Stimulated activated CD8-positive, alpha-beta memory T cell treated with anti-CD3 and anti-CD28 coated beads, Interleukin-12 subunit alpha, Interleukin-12 subunit beta, amount 100 ng/mL, for 24 hours (primary cell): Measurements from ENCODE around the gene SDHAF1.

ENCODE experiments used
- DNase-seq: peaks from one replicate; pipeline ENCODE4 v3.0.0-alpha.2; 2020; ENCODE audit errors: extremely low read depth

The SDHAF1 gene

GRCh38 chr19:35986664-35987570 lies 8.1 kb upstream of the SDHAF1 start:
- no peak for DNase-seq

GRCh38 chr19:35987571-35987896 lies 7.5 kb upstream of the SDHAF1 start:
- no peak for DNase-seq

- DNase-seq: no peak
Measured at GRCh38 chr19:35988824-35989223, 6.2 kb upstream of the SDHAF1 start.

- DNase-seq: no peak
Measured at GRCh38 chr19:35990156-35990555, 4.8 kb upstream of the SDHAF1 start.

GRCh38 chr19:35990771-35991730 lies 3.9 kb upstream of the SDHAF1 start:
- DNase-seq: no peak

- DNase-seq: no peak
Measured at GRCh38 chr19:35991731-35992450, 3.1 kb upstream of the SDHAF1 start.

- no peak for DNase-seq
Measured at GRCh38 chr19:35992907-35993765, 1.9 kb upstream of the SDHAF1 start.

GRCh38 chr19:35993923-35994598 lies 927 bp upstream of the SDHAF1 start:
- no peak for DNase-seq

GRCh38 chr19:35996777-35997176 lies 1.8 kb downstream of the SDHAF1 start:
- DNase-seq: no peak

- no peak for DNase-seq
Measured at GRCh38 chr19:36001605-36002004, 6.6 kb downstream of the SDHAF1 start.

- DNase-seq: no peak
Measured at GRCh38 chr19:36003284-36003683, 8.3 kb downstream of the SDHAF1 start.

- no peak for DNase-seq
Measured at GRCh38 chr19:36006955-36007354, 12.0 kb downstream of the SDHAF1 start.

GRCh38 chr19:36008336-36008978 lies 13.5 kb downstream of the SDHAF1 start, which contains the start of gene SYNE4:
SYNE4 (minus strand) TSS chr19:36008813; CDS start chr19:36008681, 132 bp downstream.
- no peak for DNase-seq

GRCh38 chr19:36009220-36009619 lies 14.2 kb downstream of the SDHAF1 start:
- no peak for DNase-seq

GRCh38 chr19:36009633-36010379 lies 14.8 kb downstream of the SDHAF1 start:
- no peak for DNase-seq

GRCh38 chr19:36010402-36010801 lies 15.4 kb downstream of the SDHAF1 start:
- DNase-seq: no peak

GRCh38 chr19:36013280-36014011 lies 18.5 kb downstream of the SDHAF1 start:
- DNase-seq: no peak
